HEK293 (cell line): Measurements from ENCODE around the gene RPS6KA3.

Experiments used
- CTCF ChIA-PET: fragments of 350-600 bp; formaldehyde crosslinking; extraction: SDS; loops from one replicate; lab custom pipeline; 2021; ENCODE audit warnings: antibody characterized with exemption; lab: Yijun Ruan, JAX
- POLR2A ChIA-PET: fragments of 300-600 bp; formaldehyde crosslinking; extraction: SDS; loops from one replicate; lab custom pipeline; 2020; ENCODE audit warnings: antibody characterized with exemption, inconsistent platforms; lab: Yijun Ruan, JAX
- H3K27ac ChIP-seq: fragments of 200-500 bp; sonication (Bioruptor generic); 2 replicates; pipeline ENCODE4 v1.5.1; 2014; ENCODE audit warnings: low read depth, low read length, control low read depth, inconsistent platforms; ENCODE audit errors: extremely low read depth
- H3K36me3 ChIP-seq, 2 experiments: fragments of 200-500 bp in 1 of 2; sonication (Bioruptor generic) in 1 of 2; 1 replicate in 1 of 2; 2 replicates in 1 of 2; pipeline ENCODE4 v1.5.1; 2014 to 2017; ENCODE audit warnings: inconsistent platforms in 2 of 2, low read length in 2 of 2; ENCODE audit not compliant: control insufficient read depth in 2 of 2, insufficient read depth in 1 of 2
- H3K4me1 ChIP-seq: fragments of 200-500 bp; sonication (Bioruptor generic); 2 replicates; pipeline ENCODE4 v1.5.1; 2014; ENCODE audit warnings: mild to moderate bottlenecking, low read length, inconsistent platforms; ENCODE audit not compliant: control insufficient read depth, insufficient read depth
- H3K4me3 ChIP-seq: 2 replicates; pipeline ENCODE4 v1.5.1; 2011; ENCODE audit warnings: low read depth, mild to moderate bottlenecking, control low read depth, low read length, moderate library complexity
- H3K9me3 ChIP-seq: fragments of 200-500 bp; sonication (Bioruptor generic); 2 replicates; pipeline ENCODE4 v1.5.1; 2014; ENCODE audit warnings: low read depth, low read length, inconsistent platforms; ENCODE audit not compliant: control insufficient read depth, insufficient read depth
- BCL11A ChIP-seq: fragments of 450-650 bp; formaldehyde crosslinking; IDR thresholded peaks from 2 replicates; pipeline ENCODE4 v1.5.1; 2016; ENCODE audit warnings: low read depth, missing biosample characterization, missing genetic modification characterization
- GFI1B ChIP-seq: fragments of 450-650 bp; formaldehyde crosslinking; IDR thresholded peaks from 2 replicates; pipeline ENCODE4 v1.5.1; 2016; ENCODE audit warnings: missing biosample characterization, missing genetic modification characterization
- HIC1 ChIP-seq: fragments of 450-650 bp; formaldehyde crosslinking; IDR thresholded peaks from 2 replicates; pipeline ENCODE4 v1.5.1; 2016; ENCODE audit warnings: missing biosample characterization, missing genetic modification characterization
- IKZF3 ChIP-seq: fragments of 450-650 bp; IDR thresholded peaks from 2 replicates; pipeline ENCODE4 v1.5.0; 2018; ENCODE audit warnings: missing biosample characterization, mild to moderate bottlenecking, missing genetic modification characterization, moderate library complexity
- KLF10 ChIP-seq: fragments of 450-650 bp; IDR thresholded peaks from 2 replicates; pipeline ENCODE4 v1.5.1; 2018; ENCODE audit warnings: missing biosample characterization, mild to moderate bottlenecking, missing genetic modification characterization
- MEIS1 ChIP-seq: sonication (generic); formaldehyde crosslinking; IDR thresholded peaks from 2 replicates; pipeline ENCODE4 v1.8.1; 2022; ENCODE audit warnings: missing genetic modification reagents, mild to moderate bottlenecking, borderline replicate concordance
- PRDM6 ChIP-seq: fragments of 450-650 bp; formaldehyde crosslinking; IDR thresholded peaks from 2 replicates; pipeline ENCODE4 v1.5.1; 2017; ENCODE audit warnings: missing biosample characterization, missing genetic modification characterization
- SP3 ChIP-seq: fragments of 450-650 bp; formaldehyde crosslinking; IDR thresholded peaks from 2 replicates; pipeline ENCODE4 v1.5.1; 2016; ENCODE audit warnings: missing biosample characterization, missing genetic modification characterization
- ZBTB48 ChIP-seq: fragments of 450-650 bp; formaldehyde crosslinking; IDR thresholded peaks from 2 replicates; pipeline ENCODE4 v1.5.1; 2016; ENCODE audit warnings: missing biosample characterization, missing genetic modification characterization
- ZFHX2 ChIP-seq: fragments of 450-650 bp; formaldehyde crosslinking; conservative IDR thresholded peaks from 2 replicates; pipeline ENCODE4 v1.5.1; 2016; ENCODE audit warnings: missing biosample characterization, missing genetic modification characterization
- ZFP37 ChIP-seq: fragments of 450-650 bp; formaldehyde crosslinking; IDR thresholded peaks from 2 replicates; pipeline ENCODE4 v1.5.1; 2016; ENCODE audit warnings: missing biosample characterization, missing genetic modification characterization
- ZNF341 ChIP-seq: fragments of 450-650 bp; formaldehyde crosslinking; IDR thresholded peaks from 2 replicates; pipeline ENCODE4; 2016; ENCODE audit warnings: low read depth, missing biosample characterization, missing genetic modification characterization
- ZNF518A ChIP-seq: fragments of 450-650 bp; formaldehyde crosslinking; conservative IDR thresholded peaks from 2 replicates; pipeline ENCODE4 v1.5.1; 2016; ENCODE audit warnings: low read depth, missing biosample characterization, missing genetic modification characterization
- ZNF555 ChIP-seq: fragments of 450-650 bp; formaldehyde crosslinking; conservative IDR thresholded peaks from 2 replicates; pipeline ENCODE4 v1.5.1; 2017; ENCODE audit warnings: missing biosample characterization, mild to moderate bottlenecking, missing genetic modification characterization, inconsistent platforms
- ZNF785 ChIP-seq: fragments of 450-650 bp; formaldehyde crosslinking; IDR thresholded peaks from 2 replicates; pipeline ENCODE4 v1.5.1; 2016; ENCODE audit warnings: missing biosample characterization, missing genetic modification characterization
- ZNF843 ChIP-seq: fragments of 450-650 bp; formaldehyde crosslinking; IDR thresholded peaks from 2 replicates; pipeline ENCODE4 v1.5.1; 2016; ENCODE audit warnings: missing biosample characterization, missing genetic modification characterization
- ZSCAN18 ChIP-seq: fragments of 450-650 bp; formaldehyde crosslinking; IDR thresholded peaks from 2 replicates; pipeline ENCODE4 v1.5.1; 2016; ENCODE audit warnings: missing biosample characterization, missing genetic modification characterization

RPS6KA3 gene

GRCh38 chrX:20205927-20206708 is 60.6 kb downstream of the RPS6KA3 start (continued):
- TF ChIP-seq HIC1 (tag by site-specific recombination) (no peak), ZNF518A (tag by site-specific recombination) (no peak), ZNF555 (no peak), BCL11A (tag by site-specific recombination) (no peak), SP3 (tag by site-specific recombination) (no peak), ZFHX2 (tag by site-specific recombination) (no peak), ZBTB48 (tag by site-specific recombination) (no peak), ZFP37 (no peak), MEIS1 (CRISPR knock-in tag) (no peak)
- TF ChIP-seq, all 188 proteins: peak for 0

DNA sequence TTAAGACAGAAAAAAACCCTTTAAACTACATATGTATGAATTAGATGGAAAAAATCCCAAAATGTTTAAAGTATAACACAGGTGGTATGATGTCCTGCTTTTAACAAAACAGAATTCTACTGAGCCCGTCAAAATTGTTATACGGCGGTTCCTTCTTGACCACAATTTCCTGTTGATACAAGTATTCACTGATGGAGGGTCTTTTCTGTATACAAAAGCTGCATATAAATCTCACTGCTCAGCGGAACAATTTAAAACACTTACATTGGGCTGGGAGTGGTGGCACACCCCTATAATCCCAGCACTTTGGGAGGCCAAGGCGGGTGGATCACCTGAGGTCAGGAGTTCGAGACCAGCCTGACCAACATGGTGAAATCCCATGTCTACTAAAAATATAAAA is 62.4 kb downstream of the RPS6KA3 start:
- peaks cover 25 to 35% of the 10 kb centered on the region in 2 experiments for H3K36me3 ChIP-seq
- CTCF ChIA-PET: no interaction called here
- no peak overlapping the region for H3K4me3 ChIP-seq
- no peak for TF ChIP-seq ZSCAN18 (tag by site-specific recombination)
- no peak for TF ChIP-seq GFI1B (tag by site-specific recombination)
- no peak for TF ChIP-seq PRDM6 (tag by site-specific recombination)
- no peak for TF ChIP-seq ZNF785
- TF ChIP-seq ZNF341 (tag by site-specific recombination): no peak
- TF ChIP-seq IKZF3 (tag by site-specific recombination): no peak
- no peak for TF ChIP-seq HIC1 (tag by site-specific recombination)
- TF ChIP-seq ZNF843 (tag by site-specific recombination): no peak
- TF ChIP-seq KLF10 (tag by site-specific recombination): no peak
- POLR2A ChIA-PET: no interaction called here
- no peak overlapping the region for H3K27ac ChIP-seq
- no peaks in the 10 kb centered on the region for H3K4me1 ChIP-seq
- H3K9me3 ChIP-seq: no peaks in the 10 kb centered on the region
